Activated CD4-positive, alpha-beta T cell treated with anti-CD3 and anti-CD28 coated beads for 36 hours (primary cell): ENCODE results near the gene RAD51B. TPM values are rescaled to one million over a fixed set of nuclear protein-coding genes. Genes with fewer than 3 reads are reported as not detected.

ENCODE experiments used
- ATAC-seq: fragments of 200-7000 bp; cut with Tn5 transposase; one replicate; pipeline ENCODE4 v1.10.0; 2021; ENCODE audit warnings: mild to moderate bottlenecking, moderate library complexity
- CTCF ChIA-PET: fragments of 350-600 bp; sonication (Branson Sonifier 250); formaldehyde crosslinking; loops from one replicate; lab custom pipeline; 2021; ENCODE audit warnings: antibody characterized with exemption; lab: Charles Lee
- POLR2A ChIA-PET: fragments of 350-600 bp; sonication (Branson Sonifier 250); formaldehyde crosslinking; loops from one replicate; lab custom pipeline; 2021; ENCODE audit warnings: antibody characterized with exemption, inconsistent platforms; lab: Charles Lee
- DNase-seq: peaks from one replicate; pipeline ENCODE4 v3.0.0-alpha.2; 2020
- H3K27ac Mint-ChIP-seq: one replicate; pipeline ENCODE4 v1.8.0; 2021; ENCODE audit warnings: mixed read lengths
- H3K27me3 Mint-ChIP-seq: one replicate; pipeline ENCODE4 v1.8.0; 2021; ENCODE audit warnings: mixed read lengths
- H3K36me3 Mint-ChIP-seq: one replicate; pipeline ENCODE4 v1.8.0; 2021; ENCODE audit warnings: low read depth, mixed read lengths
- H3K4me1 Mint-ChIP-seq: one replicate; pipeline ENCODE4 v1.8.0; 2021; ENCODE audit warnings: mixed read lengths
- H3K4me3 Mint-ChIP-seq: one replicate; pipeline ENCODE4 v1.8.0; 2021; ENCODE audit warnings: mild to moderate bottlenecking, moderate library complexity, mixed read lengths
- H3K9me3 Mint-ChIP-seq: one replicate; pipeline ENCODE4 v1.8.0; 2021; ENCODE audit warnings: low read depth, mixed read lengths
- intact Hi-C, 2 experiments: fragments of 100-400 bp; cut with DNase I in 1 of 2; cut with micrococcal nuclease in 1 of 2; formaldehyde crosslinking; loops; one replicate each; pipeline versions ENCODE4 v1.14.2 to v1.15.1; 2022 to 2024; cut with DNase I, micrococcal nuclease
- total RNA-seq, 2 experiments: library from RNA; stranded (reverse); gene quantifications; one replicate each; pipeline ENCODE4 v1.2.3, GENCODE V29; 2021

The RAD51B gene
- total RNA-seq, 2 experiments from 2014 or later: 26.4 to 39.9 TPM

GRCh38 chr14:68690089-68690958, 870.7 kb downstream of the RAD51B start:
- ChIA-PET CTCF (interaction anchor here (0.9 kb wide), 1 partner anchor 99 kb away, joined by 3 read pairs; no protein-coding TSS in a partner anchor), POLR2A (interaction anchor here (0.6 kb wide), 1 partner anchor 97 kb away, joined by 3 read pairs; no protein-coding TSS in a partner anchor)
- H3K27ac Mint-ChIP-seq: no peak overlapping the region
- no peaks in the 10 kb centered on the region for H3K36me3 Mint-ChIP-seq
- H3K9me3 Mint-ChIP-seq: no peaks in the 10 kb centered on the region
- peaks cover 19% of the 10 kb centered on the region for H3K4me1 Mint-ChIP-seq
- no peaks in the 10 kb centered on the region for H3K27me3 Mint-ChIP-seq
- H3K4me3 Mint-ChIP-seq: no peak overlapping the region
- ATAC-seq (no peak), DNase-seq (no peak)
- intact Hi-C loops: no loop called here

- ATAC-seq (no peak), DNase-seq (no peak)
- CTCF ChIA-PET: no interaction called here
- Mint-ChIP-seq H3K27ac (no peak overlapping the region), H3K36me3 (no peaks in the 10 kb centered on the region), H3K4me1 (peaks cover 17% of the 10 kb centered on the region), H3K4me3 (no peak overlapping the region), H3K27me3 (no peaks in the 10 kb centered on the region), H3K9me3 (no peaks in the 10 kb centered on the region)
- POLR2A ChIA-PET: interaction anchor here (0.6 kb wide), 1 partner anchor 96 kb away, joined by 3 read pairs; no protein-coding TSS in a partner anchor
- intact Hi-C loops: no loop called here
Observed at GRCh38 chr14:68691031-68691791, 871.6 kb downstream of the RAD51B start.

- ChIA-PET POLR2A (no interaction called here), CTCF (no interaction called here)
- Mint-ChIP-seq H3K27ac (no peak overlapping the region), H3K4me1 (peaks cover 13% of the 10 kb centered on the region), H3K9me3 (no peaks in the 10 kb centered on the region), H3K36me3 (no peaks in the 10 kb centered on the region), H3K27me3 (no peaks in the 10 kb centered on the region), H3K4me3 (no peak overlapping the region)
- ATAC-seq (no peak), DNase-seq (no peak)
- intact Hi-C loops: no loop called here
Observed at GRCh38 chr14:68691792-68692118, 872.2 kb downstream of the RAD51B start.

GRCh38 chr14:68692216-68692615, 872.6 kb downstream of the RAD51B start:
- no peak overlapping the region for H3K27ac Mint-ChIP-seq
- no peaks in the 10 kb centered on the region for H3K9me3 Mint-ChIP-seq
- intact Hi-C loops: no loop called here
- H3K27me3 Mint-ChIP-seq: no peaks in the 10 kb centered on the region
- peaks cover 13% of the 10 kb centered on the region for H3K4me1 Mint-ChIP-seq
- no peak for ATAC-seq
- H3K4me3 Mint-ChIP-seq: no peak overlapping the region
- ChIA-PET CTCF (no interaction called here), POLR2A (no interaction called here)
- no peaks in the 10 kb centered on the region for H3K36me3 Mint-ChIP-seq
- no peak for DNase-seq

- no peak for DNase-seq
- Mint-ChIP-seq H3K27me3 (no peaks in the 10 kb centered on the region), H3K9me3 (no peaks in the 10 kb centered on the region), H3K4me1 (peaks cover 13% of the 10 kb centered on the region), H3K36me3 (no peaks in the 10 kb centered on the region), H3K4me3 (no peak overlapping the region), H3K27ac (no peak overlapping the region)
- ATAC-seq: no peak
- intact Hi-C loops: no loop called here
- ChIA-PET POLR2A (interaction anchor here (1.1 kb wide), 1 partner anchor 7 kb away, joined by 3 read pairs; no protein-coding TSS in a partner anchor), CTCF (interaction anchor here (1.6 kb wide), 1 partner anchor 7 kb away, joined by 9 read pairs; no protein-coding TSS in a partner anchor)
Observed at GRCh38 chr14:68692916-68693771, 873.6 kb downstream of the RAD51B start.

GRCh38 chr14:68693926-68694325, 874.3 kb downstream of the RAD51B start:
- H3K4me3 Mint-ChIP-seq: no peak overlapping the region
- no peaks in the 10 kb centered on the region for H3K36me3 Mint-ChIP-seq
- no peak for ATAC-seq
- DNase-seq: no peak
- H3K9me3 Mint-ChIP-seq: no peaks in the 10 kb centered on the region
- ChIA-PET POLR2A (interaction anchor here (1.1 kb wide), 1 partner anchor 8 kb away, joined by 3 read pairs; no protein-coding TSS in a partner anchor), CTCF (interaction anchor here (1.6 kb wide), 1 partner anchor 8 kb away, joined by 9 read pairs; no protein-coding TSS in a partner anchor)
- H3K27ac Mint-ChIP-seq: no peak overlapping the region
- intact Hi-C loops: no loop called here
- H3K4me1 Mint-ChIP-seq: peaks cover 13% of the 10 kb centered on the region
- H3K27me3 Mint-ChIP-seq: no peaks in the 10 kb centered on the region

- CTCF ChIA-PET: interaction anchor here (0.5 to 1.6 kb wide), 3 partner anchors 9 to 897 kb away, joined by 3 to 9 read pairs (median 3); no protein-coding TSS in a partner anchor
- ATAC-seq (no peak), DNase-seq (no peak)
- Mint-ChIP-seq H3K36me3 (no peaks in the 10 kb centered on the region), H3K27ac (no peak overlapping the region), H3K27me3 (no peaks in the 10 kb centered on the region), H3K4me1 (peaks cover 13% of the 10 kb centered on the region), H3K4me3 (no peak overlapping the region), H3K9me3 (no peaks in the 10 kb centered on the region)
- intact Hi-C loops: no loop called here
- POLR2A ChIA-PET: interaction anchor here (0.6 to 1.1 kb wide), 2 partner anchors 9 to 26 kb away, joined by 3 to 4 read pairs; no protein-coding TSS in a partner anchor
Observed at GRCh38 chr14:68694516-68695235, 875.1 kb downstream of the RAD51B start.

GRCh38 chr14:68695326-68695768, 875.8 kb downstream of the RAD51B start:
- H3K27ac Mint-ChIP-seq: peak overlapping the region; percentile 3
- intact Hi-C loops: no loop called here
- H3K9me3 Mint-ChIP-seq: no peaks in the 10 kb centered on the region
- no peaks in the 10 kb centered on the region for H3K36me3 Mint-ChIP-seq
- ChIA-PET POLR2A (no interaction called here), CTCF (interaction anchor here (0.8 kb wide), 1 partner anchor 24 kb away, joined by 3 read pairs; no protein-coding TSS in a partner anchor)
- H3K27me3 Mint-ChIP-seq: no peaks in the 10 kb centered on the region
- DNase-seq (peak; percentile 59), ATAC-seq (peak; percentile 93)
- peaks cover 13% of the 10 kb centered on the region for H3K4me1 Mint-ChIP-seq
- no peak overlapping the region for H3K4me3 Mint-ChIP-seq

GRCh38 chr14:68695856-68696255, 876.3 kb downstream of the RAD51B start:
- Mint-ChIP-seq H3K27ac (no peak overlapping the region), H3K9me3 (no peaks in the 10 kb centered on the region), H3K4me1 (peaks cover 13% of the 10 kb centered on the region), H3K4me3 (no peak overlapping the region), H3K27me3 (no peaks in the 10 kb centered on the region), H3K36me3 (no peaks in the 10 kb centered on the region)
- DNase-seq: no peak
- intact Hi-C loops: no loop called here
- POLR2A ChIA-PET: no interaction called here
- ATAC-seq: no peak
- CTCF ChIA-PET: no interaction called here

GRCh38 chr14:68696266-68696665, 876.7 kb downstream of the RAD51B start:
- H3K4me1 Mint-ChIP-seq: peaks cover 13% of the 10 kb centered on the region
- ChIA-PET CTCF (no interaction called here), POLR2A (no interaction called here)
- intact Hi-C loops: no loop called here
- no peak for ATAC-seq
- no peaks in the 10 kb centered on the region for H3K36me3 Mint-ChIP-seq
- no peaks in the 10 kb centered on the region for H3K9me3 Mint-ChIP-seq
- no peak overlapping the region for H3K27ac Mint-ChIP-seq
- DNase-seq: no peak
- H3K27me3 Mint-ChIP-seq: no peaks in the 10 kb centered on the region
- H3K4me3 Mint-ChIP-seq: no peak overlapping the region
